Epithelial cell of proximal tubule (primary cell): ENCODE measurements around the gene CHADL. TPM values are rescaled to one million over a fixed set of nuclear protein-coding genes. Genes with fewer than 3 reads are reported as not detected.
A peak's percentile ranks its signal among the peaks of the same experiment; 100 is the strongest.

Experiments used
- DNase-seq: peaks from one replicate; pipeline ENCODE4 v3.0.0-alpha.2; 2011; ENCODE audit warnings: low read depth
- H3K4me3 ChIP-seq: 2 replicates; pipeline ENCODE4 v1.5.1; 2011; ENCODE audit warnings: low read depth, mild to moderate bottlenecking, low read length
- CTCF ChIP-seq: conservative IDR thresholded peaks from 2 replicates; pipeline ENCODE4 v1.5.1; 2012; ENCODE audit warnings: low read depth, mild to moderate bottlenecking, low read length
- total RNA-seq: library from RNA; depleted of rRNA; stranded (reverse); fragments of >200 nt; gene quantifications from 2 replicates; pipeline ENCODE4 v1.2.3, GENCODE V29; 2015

Gene CHADL
- total RNA-seq, 1 donor from 2014 or later: 1.3 TPM

- no peak for TF ChIP-seq CTCF
- DNase-seq: peak; percentile 52
- peak within 1 kb of the TSS; percentile 98 for H3K4me3 ChIP-seq
Measured at GRCh38 chr22:41204992-41205900, 35.5 kb downstream of the CHADL start, which contains the start of gene L3MBTL2. Gene L3MBTL2 (plus strand): TSS chr22:41205312. CDS start chr22:41205363, 51 bp downstream.

DNA sequence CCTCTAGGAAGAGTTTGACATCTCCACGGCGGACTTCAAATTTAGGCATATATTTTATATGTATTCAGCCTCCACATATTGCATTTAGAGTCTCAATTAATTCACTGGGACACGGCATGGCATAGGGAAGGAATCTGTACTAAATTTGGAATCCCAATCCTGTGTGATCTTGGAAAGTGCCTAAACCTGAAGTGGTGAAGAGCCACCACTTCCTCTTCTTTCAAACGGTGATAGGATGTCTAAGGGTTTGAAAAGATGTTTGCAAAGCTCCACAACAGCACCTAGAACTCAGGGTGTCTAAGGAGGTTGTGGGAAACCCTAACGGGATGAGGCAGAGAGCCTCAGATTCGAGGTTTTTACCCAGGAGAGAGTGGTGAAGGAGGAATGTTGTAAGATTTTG is 36.7 kb downstream of the CHADL start:
- TF ChIP-seq CTCF: no peak
- no peak overlapping the region for H3K4me3 ChIP-seq
- no peak for DNase-seq

DNA sequence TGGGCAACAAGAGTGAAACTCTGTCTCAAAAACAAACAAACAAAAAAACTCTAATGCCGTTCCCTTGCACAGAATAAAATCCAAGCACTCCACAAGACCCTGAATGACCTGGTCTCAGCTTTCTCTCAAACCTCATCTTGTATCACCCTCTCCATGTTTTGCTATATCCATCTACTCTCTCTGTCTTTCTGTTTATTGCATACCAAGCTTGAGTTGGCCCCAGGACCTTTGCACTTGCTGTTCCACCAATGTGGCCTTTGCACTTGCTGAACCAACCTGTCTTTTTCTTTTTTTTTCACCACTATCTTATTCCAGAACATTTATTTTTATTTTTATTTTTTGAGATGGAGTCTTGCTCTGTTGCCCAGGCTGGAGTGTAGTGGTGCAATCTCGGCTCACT is 37.6 kb downstream of the CHADL start:
- H3K4me3 ChIP-seq: no peak overlapping the region
- no peak for DNase-seq
- no peak for TF ChIP-seq CTCF

DNA sequence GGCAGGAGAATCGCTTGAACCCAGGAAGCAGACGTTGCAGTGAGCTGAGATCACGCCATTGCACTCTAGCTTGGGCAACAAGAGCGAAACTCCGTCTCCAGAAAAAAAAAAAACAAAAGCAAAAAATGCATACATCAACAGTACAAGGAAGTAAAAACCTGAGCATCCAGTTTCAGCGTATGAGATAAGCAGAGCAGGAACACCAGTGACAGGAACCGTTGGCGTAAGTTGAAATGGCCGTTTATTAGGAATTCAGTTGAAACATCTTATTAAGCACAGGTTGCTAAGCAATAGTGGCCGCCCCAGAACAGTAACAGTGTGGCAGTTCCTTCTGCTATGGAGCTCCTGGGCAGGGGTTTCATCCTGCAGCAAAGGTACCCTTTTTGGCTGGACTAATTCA is 39.6 kb downstream of the CHADL start:
- no peak for TF ChIP-seq CTCF
- DNase-seq: no peak
- H3K4me3 ChIP-seq: no peak overlapping the region

DNA sequence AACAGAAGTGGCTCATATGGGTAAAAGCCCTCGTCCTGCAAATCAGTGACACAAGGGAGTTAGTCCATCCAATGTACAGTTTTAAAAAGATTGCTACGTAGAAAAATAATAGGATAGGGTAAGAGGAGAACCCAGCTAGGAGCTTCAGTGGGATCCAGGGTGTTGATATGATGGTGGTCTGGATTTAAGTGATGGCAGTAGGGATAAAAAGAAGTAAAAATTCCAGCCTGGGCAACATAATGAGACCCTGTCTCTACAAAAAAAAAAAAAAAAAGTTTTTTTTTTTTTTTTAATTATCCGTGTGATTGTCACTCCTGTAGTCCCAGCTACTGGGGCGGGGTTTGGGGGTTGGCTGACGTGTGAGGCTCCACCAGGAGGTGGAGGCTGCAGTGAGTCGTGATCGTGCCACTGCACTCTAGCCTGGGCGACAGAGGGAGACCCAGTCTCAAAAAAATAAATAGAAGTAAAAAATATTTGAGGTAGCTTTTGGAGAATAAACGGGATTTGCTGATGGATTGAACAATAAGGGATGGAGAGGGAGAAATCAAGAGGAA is 42.6 kb downstream of the CHADL start:
- H3K4me3 ChIP-seq: peak overlapping the region; percentile 69
- no peak for DNase-seq
- TF ChIP-seq CTCF: no peak

DNA sequence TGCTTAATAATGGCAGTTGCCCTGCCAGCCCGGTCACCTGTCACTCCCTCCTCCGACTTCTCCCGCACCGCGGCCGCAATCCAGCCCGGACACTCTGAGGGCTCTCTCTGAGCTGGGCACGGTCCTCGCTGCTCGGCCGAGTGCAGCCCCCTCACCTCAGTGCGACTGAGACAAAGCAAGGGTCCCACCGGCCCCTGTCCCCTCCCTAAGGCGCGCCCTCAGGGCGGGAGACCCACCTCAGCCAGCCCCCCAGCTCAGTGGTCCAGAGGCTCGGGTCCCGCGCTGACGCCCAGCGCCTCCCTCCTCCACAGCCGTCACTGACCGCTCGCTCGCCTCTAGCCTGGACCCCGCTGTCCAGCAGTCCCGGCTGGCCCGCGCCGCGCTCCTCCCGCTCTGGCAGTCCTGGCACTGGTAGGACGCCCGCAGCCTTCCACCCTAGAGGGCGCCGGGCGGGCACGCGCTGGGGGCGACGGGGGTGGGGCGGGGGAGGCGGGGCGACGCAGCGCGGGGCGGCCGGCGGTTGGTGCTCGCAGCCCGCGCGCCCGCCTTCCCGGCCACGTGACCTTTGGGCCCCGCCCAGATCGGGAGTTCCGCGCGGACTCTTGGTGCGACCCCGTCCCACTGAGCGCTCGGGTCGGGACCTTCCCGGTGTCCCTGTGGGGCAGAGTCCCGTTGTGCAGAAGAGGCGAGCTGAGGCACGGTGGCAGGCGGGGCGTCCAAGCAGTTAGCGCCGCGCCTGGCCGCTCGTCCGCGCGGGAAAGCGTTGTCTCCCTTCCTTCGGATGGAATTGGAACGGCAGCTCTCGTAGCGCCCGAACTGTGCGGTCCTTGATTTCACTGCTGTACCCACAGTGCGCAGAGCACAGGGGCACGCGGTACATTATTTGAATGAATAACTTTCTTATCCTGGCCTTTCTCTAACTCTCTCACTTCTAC is 43.4 kb downstream of the CHADL start:
- no peak for DNase-seq
- no peak for TF ChIP-seq CTCF
- peak overlapping the region; percentile 69 for H3K4me3 ChIP-seq
